ENCODE measurements around the gene TAAR8. TPM values are rescaled to one million over a fixed set of nuclear protein-coding genes. Genes with fewer than 3 reads are reported as not detected.

The TAAR8 gene
- total RNA-seq = not detected in 2 replicates

GRCh38 chr6:132552372-132552771 lies at the start of gene TAAR8:
Gene TAAR8, plus strand, starts transcription at chr6:132552672. Its CDS starts 21 bp downstream, at chr6:132552693.
- H3K27ac Mint-ChIP-seq = no peak within 1 kb of the TSS
- H3K36me3 Mint-ChIP-seq (ENCODE audit: low read depth) = no peaks in the 10 kb centered on the region
- H3K4me1 Mint-ChIP-seq (ENCODE audit: low read depth) = no peaks in the 10 kb centered on the region
- intact Hi-C loops (cut with micrococcal nuclease) = no loop called here
- DNase-seq (ENCODE audit: low spot score) = no peak
- H3K27me3 Mint-ChIP-seq (ENCODE audit: low read depth) = peaks cover 4% of the 10 kb centered on the region
- no peak within 1 kb of the TSS for H3K4me3 Mint-ChIP-seq (ENCODE audit: low read depth)
- no peaks in the 10 kb centered on the region for H3K9me3 Mint-ChIP-seq

- no peak overlapping the region for H3K4me3 Mint-ChIP-seq (ENCODE audit: low read depth)
These were observed 47.7 kb upstream of the TAAR8 start for GRCh38 chr6:132504757-132505156.

GRCh38 chr6:132505158-132505557 lies 47.3 kb upstream of the TAAR8 start:
- Mint-ChIP-seq H3K27me3 (ENCODE audit: low read depth) (no peaks in the 10 kb centered on the region), H3K4me1 (ENCODE audit: low read depth) (peaks cover 5% of the 10 kb centered on the region), H3K4me3 (ENCODE audit: low read depth) (no peak overlapping the region), H3K9me3 (no peaks in the 10 kb centered on the region), H3K36me3 (ENCODE audit: low read depth) (peaks cover 20% of the 10 kb centered on the region), H3K27ac (no peak overlapping the region)
- intact Hi-C loops (cut with micrococcal nuclease) = no loop called here
- DNase-seq (ENCODE audit: low spot score) = no peak

More at GRCh38 chr6:132504757-132505156, 47.7 kb upstream of the TAAR8 start:
- intact Hi-C loops (cut with micrococcal nuclease) = no loop called here
- Mint-ChIP-seq H3K36me3 (ENCODE audit: low read depth) (peaks cover 24% of the 10 kb centered on the region), H3K4me1 (ENCODE audit: low read depth) (peaks cover 9% of the 10 kb centered on the region), H3K27ac (no peak overlapping the region), H3K27me3 (ENCODE audit: low read depth) (no peaks in the 10 kb centered on the region), H3K9me3 (no peaks in the 10 kb centered on the region)
- DNase-seq (ENCODE audit: low spot score) = no peak

GRCh38 chr6:132506461-132506860 lies 46.0 kb upstream of the TAAR8 start:
- H3K9me3 Mint-ChIP-seq = no peaks in the 10 kb centered on the region
- H3K27ac Mint-ChIP-seq = no peak overlapping the region
- no peak overlapping the region for H3K4me3 Mint-ChIP-seq (ENCODE audit: low read depth)
- intact Hi-C loops (cut with micrococcal nuclease) = no loop called here
- no peaks in the 10 kb centered on the region for H3K27me3 Mint-ChIP-seq (ENCODE audit: low read depth)
- peaks cover 12% of the 10 kb centered on the region for H3K4me1 Mint-ChIP-seq (ENCODE audit: low read depth)
- DNase-seq (ENCODE audit: low spot score) = no peak
- peaks cover 12% of the 10 kb centered on the region for H3K36me3 Mint-ChIP-seq (ENCODE audit: low read depth)

GRCh38 chr6:132506869-132507808 lies 45.3 kb upstream of the TAAR8 start:
- Mint-ChIP-seq H3K27ac (no peak overlapping the region), H3K9me3 (no peaks in the 10 kb centered on the region), H3K4me3 (ENCODE audit: low read depth) (no peak overlapping the region), H3K4me1 (ENCODE audit: low read depth) (peaks cover 17% of the 10 kb centered on the region), H3K36me3 (ENCODE audit: low read depth) (peaks cover 7% of the 10 kb centered on the region), H3K27me3 (ENCODE audit: low read depth) (no peaks in the 10 kb centered on the region)
- intact Hi-C loops (cut with micrococcal nuclease) = no loop called here
- no peak for DNase-seq (ENCODE audit: low spot score)

- Mint-ChIP-seq H3K4me3 (ENCODE audit: low read depth) (no peak overlapping the region), H3K36me3 (ENCODE audit: low read depth) (peaks cover 7% of the 10 kb centered on the region), H3K27me3 (ENCODE audit: low read depth) (peaks cover 14% of the 10 kb centered on the region), H3K4me1 (ENCODE audit: low read depth) (peaks cover 26% of the 10 kb centered on the region), H3K9me3 (no peaks in the 10 kb centered on the region), H3K27ac (no peak overlapping the region)
- no peak for DNase-seq (ENCODE audit: low spot score)
- intact Hi-C loops (cut with micrococcal nuclease) = no loop called here
These were observed 41.2 kb upstream of the TAAR8 start for GRCh38 chr6:132511210-132511830.

- Mint-ChIP-seq H3K9me3 (no peaks in the 10 kb centered on the region), H3K4me1 (ENCODE audit: low read depth) (peaks cover 24% of the 10 kb centered on the region), H3K36me3 (ENCODE audit: low read depth) (peaks cover 7% of the 10 kb centered on the region), H3K4me3 (ENCODE audit: low read depth) (peak overlapping the region; percentile 86), H3K27ac (no peak overlapping the region), H3K27me3 (ENCODE audit: low read depth) (peaks cover 19% of the 10 kb centered on the region)
- intact Hi-C loops (cut with micrococcal nuclease) = loop anchor here (1.0 kb wide), 1 partner anchor 302 kb away; the partner anchor contains the start of gene RPS12
- DNase-seq (ENCODE audit: low spot score) = no peak
These were observed 40.6 kb upstream of the TAAR8 start for GRCh38 chr6:132511831-132512220.

- Mint-ChIP-seq H3K27me3 (ENCODE audit: low read depth) (peaks cover 20% of the 10 kb centered on the region), H3K36me3 (ENCODE audit: low read depth) (peaks cover 7% of the 10 kb centered on the region), H3K9me3 (no peaks in the 10 kb centered on the region), H3K27ac (no peak overlapping the region), H3K4me1 (ENCODE audit: low read depth) (peaks cover 24% of the 10 kb centered on the region), H3K4me3 (ENCODE audit: low read depth) (peak overlapping the region; percentile 86)
- intact Hi-C loops (cut with micrococcal nuclease) = loop anchor here (1.0 kb wide), 1 partner anchor 302 kb away; the partner anchor contains the start of gene RPS12
- DNase-seq (ENCODE audit: low spot score) = no peak
These were observed 40.2 kb upstream of the TAAR8 start for GRCh38 chr6:132512342-132512637.

GRCh38 chr6:132512638-132513632 lies 39.5 kb upstream of the TAAR8 start, which contains the start of gene STX7:
Gene STX7, minus strand, starts transcription at chr6:132513116. Its CDS starts 9,586 bp downstream, at chr6:132503530.
- peak within 1 kb of the TSS; percentile 97 for H3K4me3 Mint-ChIP-seq (ENCODE audit: low read depth)
- peak within 1 kb of the TSS; percentile 88 for H3K27ac Mint-ChIP-seq
- H3K27me3 Mint-ChIP-seq (ENCODE audit: low read depth) = peaks cover 21% of the 10 kb centered on the region
- intact Hi-C loops (cut with micrococcal nuclease) = loop anchor here (1.0 kb wide), 2 partner anchors 234 to 301 kb away; partner anchors contain the start of gene RPS12
- peak; percentile 83 for DNase-seq (ENCODE audit: low spot score)
- H3K4me1 Mint-ChIP-seq (ENCODE audit: low read depth) = peaks cover 24% of the 10 kb centered on the region
- peaks cover 3% of the 10 kb centered on the region for H3K36me3 Mint-ChIP-seq (ENCODE audit: low read depth)
- H3K9me3 Mint-ChIP-seq = no peaks in the 10 kb centered on the region

GRCh38 chr6:132513831-132514545 lies 38.5 kb upstream of the TAAR8 start:
- peaks cover 29% of the 10 kb centered on the region for H3K27me3 Mint-ChIP-seq (ENCODE audit: low read depth)
- no peaks in the 10 kb centered on the region for H3K9me3 Mint-ChIP-seq
- H3K36me3 Mint-ChIP-seq (ENCODE audit: low read depth) = no peaks in the 10 kb centered on the region
- no peak for DNase-seq (ENCODE audit: low spot score)
- H3K4me1 Mint-ChIP-seq (ENCODE audit: low read depth) = peaks cover 24% of the 10 kb centered on the region
- H3K4me3 Mint-ChIP-seq (ENCODE audit: low read depth) = peak overlapping the region; percentile 97
- intact Hi-C loops (cut with micrococcal nuclease) = loop anchor here (1.0 kb wide), 1 partner anchor 235 kb away; no protein-coding TSS in a partner anchor
- no peak overlapping the region for H3K27ac Mint-ChIP-seq

GRCh38 chr6:132515386-132515785 lies 37.1 kb upstream of the TAAR8 start:
- no peak for DNase-seq (ENCODE audit: low spot score)
- no peak overlapping the region for H3K27ac Mint-ChIP-seq
- no peak overlapping the region for H3K4me3 Mint-ChIP-seq (ENCODE audit: low read depth)
- intact Hi-C loops (cut with micrococcal nuclease) = no loop called here
- H3K4me1 Mint-ChIP-seq (ENCODE audit: low read depth) = peaks cover 24% of the 10 kb centered on the region
- no peaks in the 10 kb centered on the region for H3K9me3 Mint-ChIP-seq
- peaks cover 37% of the 10 kb centered on the region for H3K27me3 Mint-ChIP-seq (ENCODE audit: low read depth)
- H3K36me3 Mint-ChIP-seq (ENCODE audit: low read depth) = no peaks in the 10 kb centered on the region

- intact Hi-C loops (cut with micrococcal nuclease) = no loop called here
- Mint-ChIP-seq H3K27me3 (ENCODE audit: low read depth) (peaks cover 67% of the 10 kb centered on the region), H3K9me3 (no peaks in the 10 kb centered on the region), H3K4me3 (ENCODE audit: low read depth) (no peak overlapping the region), H3K36me3 (ENCODE audit: low read depth) (no peaks in the 10 kb centered on the region), H3K4me1 (ENCODE audit: low read depth) (no peaks in the 10 kb centered on the region), H3K27ac (no peak overlapping the region)
- no peak for DNase-seq (ENCODE audit: low spot score)
These were observed 31.5 kb upstream of the TAAR8 start for GRCh38 chr6:132520953-132521352.
